Endothelial cell of coronary artery (primary cell): ENCODE data around the gene TTC32. TPM values are rescaled to one million over a fixed set of nuclear protein-coding genes. Genes with fewer than 3 reads are reported as not detected.

Source experiments
- total RNA-seq: library from RNA; depleted of rRNA; stranded (reverse); fragments of >200 nt; gene quantifications from 2 replicates; pipeline ENCODE4 v1.2.3, GENCODE V29; 2014

Gene TTC32
- 4.5 and 7.6 TPM in 2 replicates for total RNA-seq

DNA sequence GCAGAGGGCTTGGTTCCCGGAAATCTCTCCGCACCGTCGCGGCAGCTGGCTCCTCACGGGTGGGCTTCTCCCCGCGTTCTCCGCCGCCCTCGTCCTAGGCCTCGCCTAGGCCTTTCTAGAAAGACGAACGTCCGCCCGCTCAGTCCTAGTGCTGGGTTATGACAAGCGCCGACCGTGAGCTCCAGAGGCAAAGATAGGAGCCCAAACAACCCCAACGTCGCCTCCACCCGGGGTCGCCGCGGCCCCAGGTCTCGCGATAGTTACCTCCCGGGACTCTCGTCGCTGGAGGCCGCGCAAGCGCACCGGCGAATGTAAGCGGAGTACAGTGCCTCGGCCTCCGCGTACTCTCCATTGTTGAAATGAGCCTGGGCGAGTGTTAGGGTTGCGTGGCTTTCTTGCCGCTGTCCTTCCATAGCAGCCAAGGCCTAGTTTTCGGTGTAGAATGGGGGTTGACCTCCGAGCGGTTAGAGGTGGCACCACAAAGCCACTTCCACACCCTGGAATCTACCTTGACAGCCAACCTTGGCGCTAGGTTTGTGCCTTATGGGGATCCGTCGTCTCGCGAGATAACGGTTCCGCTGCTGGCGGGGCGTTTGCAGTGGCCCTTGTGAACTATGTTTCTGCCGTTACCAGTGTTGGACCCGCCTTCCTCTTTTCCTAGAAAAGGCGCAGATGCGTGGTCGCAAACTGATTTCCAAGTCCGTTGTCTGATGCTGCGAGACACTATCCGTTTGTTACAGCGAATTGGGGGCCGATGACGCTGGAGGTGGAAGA, at the start of gene TTC32:
TSS of gene TTC32 (minus strand) at position 542 of the 774 bp plus-strand sequence. CDS start at position 413, 129 bp downstream.

Other genes starting within 250 kb of the TTC32 start
- 11.5 and 14.2 TPM in 2 replicates for gene WDR35, start 88.1 kb upstream of the TTC32 start, total RNA-seq
- 0.85 and 1.3 TPM in 2 replicates for gene MATN3, start 110.7 kb upstream of the TTC32 start, total RNA-seq
- gene LAPTM4A, start 149.6 kb upstream of the TTC32 start, total RNA-seq, result 92.8 and 94.4 TPM in 2 replicates